Neuronal stem cell (in vitro differentiated cells): ENCODE measurements around the gene QRICH1.

Source experiments
- DNase-seq: peaks from one replicate; pipeline ENCODE4 v3.0.0-alpha.2; 2013; ENCODE audit warnings: low spot score
- H2AFZ ChIP-seq: one replicate; pipeline ENCODE4 v1.6.1; 2013; ENCODE audit warnings: mild to moderate bottlenecking, low read length, inconsistent platforms
- H2AK5ac ChIP-seq: 2 replicates; pipeline ENCODE4 v1.6.1; 2013; ENCODE audit warnings: low read depth, mild to moderate bottlenecking, inconsistent platforms, low read length, moderate library complexity, mixed read lengths
- H2BK120ac ChIP-seq: 2 replicates; pipeline ENCODE4 v1.6.1; 2013; ENCODE audit warnings: low read depth, mild to moderate bottlenecking, inconsistent platforms, low read length, moderate library complexity, mixed read lengths
- H2BK12ac ChIP-seq: one replicate; pipeline ENCODE4 v1.6.1; 2013; ENCODE audit warnings: low read length, inconsistent platforms
- H2BK15ac ChIP-seq: 2 replicates; pipeline ENCODE4 v1.6.1; 2013; ENCODE audit warnings: mild to moderate bottlenecking, low read length, inconsistent platforms, mixed read lengths
- H2BK5ac ChIP-seq: one replicate; pipeline ENCODE4 v1.6.1; 2013; ENCODE audit warnings: inconsistent platforms, mild to moderate bottlenecking, low read length, moderate library complexity
- H3K14ac ChIP-seq: one replicate; pipeline ENCODE4 v1.6.1; 2013; ENCODE audit warnings: low read length, inconsistent platforms
- H3K18ac ChIP-seq: 2 replicates; pipeline ENCODE4 v1.6.1; 2013; ENCODE audit warnings: low read length, inconsistent platforms
- H3K23ac ChIP-seq: 2 replicates; pipeline ENCODE4 v1.6.1; 2013; ENCODE audit warnings: low read depth, mild to moderate bottlenecking, mixed read lengths, low read length, inconsistent platforms; ENCODE audit not compliant: poor library complexity
- H3K27ac ChIP-seq: replicated peaks from 3 replicates; pipeline ENCODE4 v1.5.1; 2013; ENCODE audit warnings: low read length, inconsistent platforms
- H3K27me3 ChIP-seq, 3 experiments: 2 replicates each; pipeline ENCODE4 v1.6.1; 2013; ENCODE audit warnings: low read length in 3 of 3, mild to moderate bottlenecking in 2 of 3, inconsistent platforms in 1 of 3, low read depth in 1 of 3, mixed read lengths in 1 of 3, moderate library complexity in 1 of 3; ENCODE audit not compliant: control insufficient read depth in 3 of 3, insufficient read depth in 3 of 3
- H3K36me3 ChIP-seq, 2 donors: replicated peaks in 1 of 2; 2 replicates each; pipeline ENCODE4 v1.6.1; 2013; ENCODE audit warnings: low read length in 2 of 2; ENCODE audit not compliant: control insufficient read depth in 2 of 2, insufficient read depth in 2 of 2
- H3K4ac ChIP-seq: 2 replicates; pipeline ENCODE4 v1.6.1; 2013; ENCODE audit warnings: inconsistent platforms, mild to moderate bottlenecking, low read length, moderate library complexity
- H3K4me1 ChIP-seq, 2 donors: 1 replicate in 1 of 2; 2 replicates in 1 of 2; pipeline ENCODE4 v1.6.1; 2013; ENCODE audit warnings: low read length in 2 of 2, low read depth in 1 of 2; ENCODE audit not compliant: control insufficient read depth in 2 of 2, insufficient read depth in 1 of 2
- H3K4me2 ChIP-seq: one replicate; pipeline ENCODE4 v1.6.1; 2013; ENCODE audit warnings: mild to moderate bottlenecking, low read length, inconsistent platforms; ENCODE audit not compliant: insufficient read depth, poor library complexity, severe bottlenecking
- H3K4me3 ChIP-seq, 2 donors: 2 replicates each; pipeline ENCODE4 v1.5.1; 2013; ENCODE audit warnings: low read length in 2 of 2, mild to moderate bottlenecking in 2 of 2, inconsistent platforms in 1 of 2, moderate library complexity in 1 of 2
- H3K79me1 ChIP-seq: one replicate; pipeline ENCODE4 v1.6.1; 2013; ENCODE audit warnings: low read depth, mild to moderate bottlenecking, inconsistent platforms, low read length, moderate library complexity
- H3K9ac ChIP-seq: one replicate; pipeline ENCODE4 v1.6.1; 2013; ENCODE audit warnings: mild to moderate bottlenecking, low read depth, low read length, inconsistent platforms; ENCODE audit not compliant: poor library complexity
- H3K9me3 ChIP-seq, 2 donors: replicated peaks in 1 of 2; 2 replicates each; pipeline versions ENCODE3 to v1.6.1; 2013; ENCODE audit warnings: low read length in 2 of 2, mild to moderate bottlenecking in 2 of 2, inconsistent platforms in 1 of 2, low read depth in 1 of 2, mixed read lengths in 1 of 2, moderate library complexity in 1 of 2; ENCODE audit not compliant: control insufficient read depth in 2 of 2, insufficient read depth in 1 of 2
- H4K8ac ChIP-seq: one replicate; pipeline ENCODE4 v1.6.1; 2013; ENCODE audit warnings: low read depth, mild to moderate bottlenecking, inconsistent platforms, low read length, moderate library complexity
- H4K91ac ChIP-seq: one replicate; pipeline ENCODE4 v1.6.1; 2013; ENCODE audit warnings: low read length, low read depth, mild to moderate bottlenecking, inconsistent platforms; ENCODE audit not compliant: poor library complexity
- WGBS, 2 donors: extraction: QIAGEN DNeasy Blood & Tissue Kit; methylation state at CpG; one replicate each; pipeline ENCODE4 v1.1.7; 2013; ENCODE audit warnings: missing lambda C conversion rate in 2 of 2, mixed read lengths in 1 of 2; ENCODE audit not compliant: insufficient read length in 2 of 2, insufficient replicate concordance in 1 of 2; ENCODE audit errors: extremely low coverage in 2 of 2; 5-methylcytosine and 5-hydroxymethylcytosine counted together

The QRICH1 gene

DNA sequence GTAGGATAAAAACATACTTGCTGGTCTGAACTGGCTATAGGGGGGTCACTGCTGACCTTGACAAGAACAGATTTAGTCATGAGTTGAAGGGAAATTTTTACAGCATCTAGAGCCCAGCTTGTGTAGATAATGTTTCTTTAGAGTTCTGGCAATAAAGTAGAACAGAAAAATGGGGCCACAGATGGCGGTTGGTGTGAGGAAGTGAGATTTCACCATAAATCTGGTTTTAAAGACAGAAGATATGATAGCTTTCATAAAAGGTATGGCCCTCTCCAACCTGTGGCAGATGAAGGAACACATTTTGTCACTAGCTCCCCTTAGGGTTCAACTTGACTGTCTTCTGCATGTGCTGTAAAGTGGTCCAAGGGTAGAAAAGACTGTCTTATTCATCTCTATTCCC lies 40.3 kb downstream of the QRICH1 start:
- Histone ChIP-seq H4K8ac (no peak overlapping the region), H3K4me2 (no peak overlapping the region)

DNA sequence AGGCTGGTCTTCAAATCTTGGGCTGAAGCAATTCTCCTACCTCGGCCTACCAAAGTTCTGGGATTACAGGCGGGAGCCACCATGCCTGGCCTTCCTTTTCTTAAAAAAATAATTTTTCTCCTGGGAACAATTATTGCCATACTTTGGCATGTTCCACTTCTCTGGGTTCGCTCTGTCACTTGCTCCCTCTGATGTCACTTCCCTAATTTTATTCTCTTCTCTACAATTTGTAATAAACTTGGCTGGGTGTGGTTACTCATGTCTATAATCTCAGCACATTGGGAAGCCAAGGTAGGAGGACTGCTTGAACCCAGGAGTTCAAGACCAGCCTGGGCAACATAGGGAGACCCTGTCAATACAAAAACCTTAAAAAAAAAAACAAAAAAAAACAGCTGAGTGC lies 58.6 kb downstream of the QRICH1 start:
- Histone ChIP-seq H3K4me3 (no peak overlapping the region), H2BK120ac (no peak overlapping the region), H3K4ac (no peak overlapping the region), H3K9ac (no peak overlapping the region), H2AFZ (no peak overlapping the region), H3K27me3 (no peaks in the 10 kb centered on the region), H3K23ac (no peak overlapping the region), H3K9me3 (no peaks in the 10 kb centered on the region), H3K4me1 (no peaks in the 10 kb centered on the region), H3K4me2 (no peak overlapping the region), H3K27ac (no peak overlapping the region), H2BK12ac (no peak overlapping the region), H4K91ac (no peak overlapping the region), H2BK5ac (no peak overlapping the region), H4K8ac (no peak overlapping the region), H3K36me3 (peaks cover 36 to 98% of the 10 kb centered on the region in 2 donors), H3K18ac (no peak overlapping the region), H3K14ac (no peak overlapping the region), H3K79me1 (no peaks in the 10 kb centered on the region), H2AK5ac (no peak overlapping the region), H2BK15ac (no peak overlapping the region)
- no CpG with 5 or more reads among the region's 3 CpGs for WGBS, 2 donors
- no peak for DNase-seq

More for the DNA sequence above, 40.3 kb downstream of the QRICH1 start:
- Histone ChIP-seq H4K91ac (no peak overlapping the region), H2AK5ac (no peak overlapping the region), H2BK120ac (no peak overlapping the region), H3K23ac (no peak overlapping the region), H2BK5ac (no peak overlapping the region), H2BK12ac (no peak overlapping the region), H3K4ac (no peak overlapping the region), H3K9me3 (no peaks in the 10 kb centered on the region), H3K79me1 (peaks cover 4% of the 10 kb centered on the region), H2AFZ (no peak overlapping the region), H3K14ac (no peak overlapping the region), H3K18ac (no peak overlapping the region), H3K4me3 (no peak overlapping the region), H3K4me1 (no peaks in the 10 kb centered on the region), H3K36me3 (peaks cover 41 to 84% of the 10 kb centered on the region in 2 donors), H3K27ac (no peak overlapping the region), H3K27me3 (no peaks in the 10 kb centered on the region), H2BK15ac (no peak overlapping the region), H3K9ac (no peak overlapping the region)
- no CpG with 5 or more reads among the region's 1 CpG for WGBS, 2 donors
- no peak for DNase-seq

DNA sequence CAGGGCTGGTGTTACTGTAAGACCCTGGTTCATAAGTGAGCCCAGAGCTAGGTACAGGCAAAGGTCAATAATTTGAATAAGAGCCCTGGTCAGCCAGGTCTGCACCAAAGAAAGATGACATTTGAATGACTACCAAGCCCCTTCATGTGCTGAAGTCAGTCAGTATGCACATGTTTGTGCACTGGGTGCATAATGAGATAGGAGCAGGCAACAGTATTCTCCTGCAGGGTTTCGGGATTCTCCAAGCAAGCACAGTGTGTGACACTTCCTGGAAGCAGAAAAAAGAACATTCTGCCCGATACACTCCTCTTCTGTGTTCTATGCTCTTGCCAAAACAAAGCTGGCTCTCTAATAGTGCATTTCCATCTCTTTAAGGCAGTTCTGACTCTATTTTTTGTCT lies 59.2 kb downstream of the QRICH1 start:
- Histone ChIP-seq H3K4me2 (no peak overlapping the region), H3K23ac (no peak overlapping the region), H3K36me3 (peaks cover 33 to 98% of the 10 kb centered on the region in 2 donors), H3K9ac (no peak overlapping the region), H4K8ac (no peak overlapping the region), H3K14ac (no peak overlapping the region), H3K4me3 (no peak overlapping the region), H2BK15ac (no peak overlapping the region), H3K4me1 (no peaks in the 10 kb centered on the region), H3K27ac (no peak overlapping the region), H3K79me1 (no peaks in the 10 kb centered on the region), H2BK5ac (no peak overlapping the region), H3K4ac (no peak overlapping the region), H3K18ac (no peak overlapping the region), H4K91ac (no peak overlapping the region), H3K27me3 (no peaks in the 10 kb centered on the region), H2BK120ac (no peak overlapping the region), H2AFZ (no peak overlapping the region), H2BK12ac (no peak overlapping the region), H3K9me3 (no peaks in the 10 kb centered on the region), H2AK5ac (no peak overlapping the region)
- DNase-seq, result no peak
- no CpG with 5 or more reads among the region's 2 CpGs for WGBS, 2 donors

DNA sequence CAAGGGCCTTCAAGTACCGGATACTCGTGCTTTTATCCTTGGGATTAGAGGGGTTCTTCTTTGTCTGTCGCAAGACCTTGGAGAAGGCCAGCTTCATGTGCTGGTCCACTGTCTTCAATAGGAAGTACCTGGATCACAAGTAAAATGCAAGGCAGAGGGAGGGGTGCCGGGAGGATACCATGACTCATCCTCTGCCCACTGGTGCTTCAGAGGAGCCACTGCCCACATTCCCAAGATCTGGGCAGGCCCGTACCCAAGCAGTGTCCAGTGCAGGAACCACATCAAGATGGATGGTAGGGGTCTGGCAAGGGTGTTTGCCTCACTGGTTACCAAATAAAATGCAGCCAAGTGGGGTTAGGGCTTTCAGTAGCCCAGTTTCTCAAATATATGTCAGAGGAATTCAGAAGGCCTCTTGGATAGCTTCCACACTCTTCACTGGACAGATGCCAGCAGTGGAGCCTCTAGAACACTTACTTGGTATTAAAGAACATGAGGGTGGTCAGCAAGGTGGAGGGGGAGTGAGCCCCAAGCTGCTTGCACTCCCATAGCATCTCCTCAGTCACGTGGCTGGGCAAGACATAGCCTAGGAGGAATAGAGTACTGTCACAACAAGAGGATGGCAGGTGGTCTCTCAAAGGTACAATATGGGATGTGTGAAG lies 61.1 kb downstream of the QRICH1 start:
- no peak for DNase-seq
- Histone ChIP-seq H2AK5ac (no peak overlapping the region), H3K4me2 (no peak overlapping the region), H3K4me1 (peaks cover 6 to 10% of the 10 kb centered on the region in 2 donors), H3K23ac (no peak overlapping the region), H3K27me3 (no peaks in the 10 kb centered on the region), H3K9ac (no peak overlapping the region), H3K14ac (no peak overlapping the region), H2AFZ (no peak overlapping the region), H3K36me3 (peaks cover 35 to 93% of the 10 kb centered on the region in 2 donors), H4K8ac (no peak overlapping the region), H3K4ac (no peak overlapping the region), H4K91ac (no peak overlapping the region), H2BK120ac (no peak overlapping the region), H3K9me3 (no peaks in the 10 kb centered on the region), H3K27ac (no peak overlapping the region), H3K79me1 (peaks cover 7% of the 10 kb centered on the region), H3K18ac (no peak overlapping the region), H2BK5ac (no peak overlapping the region), H3K4me3 (no peak overlapping the region), H2BK12ac (no peak overlapping the region), H2BK15ac (no peak overlapping the region)
- no CpG with 5 or more reads among the region's 6 CpGs for WGBS, 2 donors
